Smooth muscle cell of the brain vasculature (primary cell): ENCODE measurements around the gene CD302.
"Not testable (repeated sequence)": the region's sequence is repeated elsewhere in the genome, so short reads cannot be mapped to it uniquely, and the experiment has no call there.

Source experiments
- DNase-seq: peaks from one replicate; pipeline ENCODE4 v3.0.0-alpha.2; 2012; ENCODE audit warnings: low read depth, low spot score

CD302 gene

GRCh38 chr2:159797543-159798375, at the start of gene CD302:
CD302 (minus strand) TSS chr2:159798208; CDS start chr2:159798198, 10 bp downstream.
- no peak for DNase-seq

- DNase-seq, result no peak
These were observed 48.6 kb upstream of the CD302 start for GRCh38 chr2:159846564-159846963.

GRCh38 chr2:159840616-159841015, 42.6 kb upstream of the CD302 start:
- no peak for DNase-seq

GRCh38 chr2:159832858-159833257, 34.9 kb upstream of the CD302 start:
- DNase-seq, result no peak

GRCh38 chr2:159832026-159832425, 34.0 kb upstream of the CD302 start:
- no peak for DNase-seq

GRCh38 chr2:159829376-159829775, 31.4 kb upstream of the CD302 start:
- no peak for DNase-seq

GRCh38 chr2:159828738-159829137, 30.7 kb upstream of the CD302 start:
- no peak for DNase-seq

GRCh38 chr2:159822478-159822833, 24.4 kb upstream of the CD302 start:
- not testable (repeated sequence) for DNase-seq

- not testable (repeated sequence) for DNase-seq
These were observed 23.9 kb upstream of the CD302 start for GRCh38 chr2:159821775-159822477.

GRCh38 chr2:159818940-159819339, 20.9 kb upstream of the CD302 start:
- DNase-seq, result no peak

GRCh38 chr2:159817283-159817682, 19.3 kb upstream of the CD302 start:
- DNase-seq, result no peak

GRCh38 chr2:159811232-159811631, 13.2 kb upstream of the CD302 start:
- no peak for DNase-seq

GRCh38 chr2:159808032-159808425, 10.0 kb upstream of the CD302 start:
- DNase-seq, result no peak

- DNase-seq, result peak; percentile 51
These were observed 9.4 kb upstream of the CD302 start for GRCh38 chr2:159807183-159808031.

- DNase-seq, result no peak
These were observed 6.9 kb upstream of the CD302 start for GRCh38 chr2:159804941-159805340.

- no peak for DNase-seq
These were observed 5.4 kb upstream of the CD302 start for GRCh38 chr2:159803235-159803962.

- no peak for DNase-seq
These were observed 4.7 kb upstream of the CD302 start for GRCh38 chr2:159802673-159803072.

- no peak for DNase-seq
These were observed 1.8 kb upstream of the CD302 start for GRCh38 chr2:159799833-159800232.

- no peak for DNase-seq
These were observed 343 bp upstream of the CD302 start for GRCh38 chr2:159798376-159798725.

GRCh38 chr2:159797225-159797542, 824 bp downstream of the CD302 start:
- no peak for DNase-seq

- no peak for DNase-seq
These were observed 1.9 kb downstream of the CD302 start for GRCh38 chr2:159795841-159796690.
